H9 (cell line): Measurements from ENCODE around the gene PPP2CA. TPM values are rescaled to one million over a fixed set of nuclear protein-coding genes. Genes with fewer than 3 reads are reported as not detected.

Experiments
- DNase-seq: peaks from one replicate; pipeline ENCODE4 v3.0.0-alpha.2; 2017
- H2AFZ ChIP-seq: one replicate; pipeline ENCODE4 v1.6.1; 2013; ENCODE audit warnings: mild to moderate bottlenecking, low read length, control low read depth, moderate library complexity
- H2AK5ac ChIP-seq: 2 replicates; pipeline ENCODE4 v1.6.1; 2013; ENCODE audit warnings: low read length, control low read depth, mixed read lengths; ENCODE audit not compliant: insufficient read length
- H2BK120ac ChIP-seq: one replicate; pipeline ENCODE4 v1.6.1; 2013; ENCODE audit warnings: low read depth, mild to moderate bottlenecking, low read length, control low read depth, inconsistent platforms; ENCODE audit not compliant: poor library complexity, severe bottlenecking
- H2BK12ac ChIP-seq: 2 replicates; pipeline ENCODE4 v1.6.1; 2013; ENCODE audit warnings: low read length, control low read depth, mixed read lengths, low read depth; ENCODE audit not compliant: insufficient read length
- H2BK15ac ChIP-seq: 2 replicates; pipeline ENCODE4 v1.6.1; 2013; ENCODE audit warnings: low read depth, low read length, control low read depth
- H2BK20ac ChIP-seq: one replicate; pipeline ENCODE4 v1.6.1; 2013; ENCODE audit warnings: low read depth, mild to moderate bottlenecking, low read length, control low read depth, inconsistent platforms; ENCODE audit not compliant: poor library complexity, severe bottlenecking
- H2BK5ac ChIP-seq: 2 replicates; pipeline ENCODE4 v1.6.1; 2013; ENCODE audit warnings: low read length, control low read depth, mixed read lengths; ENCODE audit not compliant: insufficient read length
- H3K14ac ChIP-seq: 2 replicates; pipeline ENCODE4 v1.6.1; 2013; ENCODE audit warnings: low read length, control low read depth; ENCODE audit not compliant: insufficient read depth
- H3K18ac ChIP-seq: 2 replicates; pipeline ENCODE4 v1.6.1; 2013; ENCODE audit warnings: low read depth, mild to moderate bottlenecking, mixed read lengths, low read length, control low read depth; ENCODE audit not compliant: insufficient read length
- H3K23ac ChIP-seq: 2 replicates; pipeline ENCODE4 v1.6.1; 2013; ENCODE audit warnings: low read length, control low read depth, mixed read lengths, low read depth; ENCODE audit not compliant: insufficient read length
- H3K23me2 ChIP-seq: 2 replicates; pipeline ENCODE4 v1.6.1; 2013; ENCODE audit warnings: low read depth, mild to moderate bottlenecking, mixed read lengths, low read length, control low read depth; ENCODE audit not compliant: insufficient read length, poor library complexity, severe bottlenecking
- H3K27ac ChIP-seq: 2 replicates; pipeline ENCODE4 v1.5.1; 2013; ENCODE audit warnings: low read length, control low read depth, mixed read lengths, low read depth; ENCODE audit not compliant: insufficient read length
- H3K27me3 ChIP-seq: 2 replicates; pipeline ENCODE4 v1.6.1; 2013; ENCODE audit warnings: low read length, control low read depth, inconsistent platforms; ENCODE audit not compliant: insufficient read depth
- H3K4ac ChIP-seq: 2 replicates; pipeline ENCODE4 v1.6.1; 2013; ENCODE audit warnings: low read depth, mild to moderate bottlenecking, control low read depth, inconsistent platforms, low read length, moderate library complexity
- H3K4me1 ChIP-seq: 2 replicates; pipeline ENCODE4 v1.6.1; 2013; ENCODE audit warnings: low read length, control low read depth, inconsistent platforms; ENCODE audit not compliant: insufficient read depth
- H3K4me2 ChIP-seq: 2 replicates; pipeline ENCODE4 v1.6.1; 2013; ENCODE audit warnings: low read length, control low read depth, mixed read lengths; ENCODE audit not compliant: insufficient read length, insufficient read depth
- H3K56ac ChIP-seq: 2 replicates; pipeline ENCODE4 v1.6.1; 2013; ENCODE audit warnings: low read depth, mild to moderate bottlenecking, mixed read lengths, low read length, control low read depth; ENCODE audit not compliant: insufficient read length
- H3K79me1 ChIP-seq: 2 replicates; pipeline ENCODE4 v1.6.1; 2013; ENCODE audit warnings: low read depth, mild to moderate bottlenecking, moderate library complexity, low read length, control low read depth, inconsistent platforms; ENCODE audit not compliant: insufficient read depth, poor library complexity, severe bottlenecking
- H3K79me2 ChIP-seq: 2 replicates; pipeline ENCODE4 v1.6.1; 2013; ENCODE audit warnings: low read length, control low read depth, inconsistent platforms; ENCODE audit not compliant: insufficient read depth
- H3K9ac ChIP-seq: 2 replicates; pipeline ENCODE4 v1.6.1; 2013; ENCODE audit warnings: low read length, control low read depth, mixed read lengths; ENCODE audit not compliant: insufficient read length; ENCODE audit errors: extremely low read depth
- H3K9me3 ChIP-seq: one replicate; pipeline ENCODE4 v1.6.1; 2013; ENCODE audit warnings: low read depth, low read length, inconsistent platforms; ENCODE audit not compliant: control insufficient read depth
- H3T11ph ChIP-seq: one replicate; pipeline ENCODE4 v1.6.1; 2013; ENCODE audit warnings: mild to moderate bottlenecking, low read length, control low read depth, inconsistent platforms
- H4K20me1 ChIP-seq: one replicate; pipeline ENCODE4 v1.6.1; 2013; ENCODE audit not compliant: control insufficient read depth, insufficient read length, insufficient read depth
- H4K5ac ChIP-seq: 2 replicates; pipeline ENCODE4 v1.6.1; 2013; ENCODE audit warnings: low read depth, mild to moderate bottlenecking, mixed read lengths, low read length, control low read depth; ENCODE audit not compliant: insufficient read length
- H4K8ac ChIP-seq: replicated peaks from 2 replicates; pipeline ENCODE4 v1.6.1; 2013; ENCODE audit warnings: low read length, control low read depth, mixed read lengths, low read depth; ENCODE audit not compliant: insufficient read length
- H4K91ac ChIP-seq: 2 replicates; pipeline ENCODE4 v1.6.1; 2013; ENCODE audit warnings: low read depth, mild to moderate bottlenecking, moderate library complexity, mixed read lengths, low read length, control low read depth; ENCODE audit not compliant: insufficient read length
- H3K27ac Mint-ChIP-seq, 3 experiments: 2 replicates in 2 of 3; 3 replicates in 1 of 3; pipeline ENCODE4 v1.8.0; 2020 to 2021; ENCODE audit warnings: mixed read lengths in 3 of 3, mild to moderate bottlenecking in 1 of 3, moderate library complexity in 1 of 3
- H3K27me3 Mint-ChIP-seq: 2 replicates; pipeline ENCODE4 v1.8.0; 2021; ENCODE audit warnings: low read depth, mild to moderate bottlenecking, moderate library complexity, mixed read lengths
- H3K36me3 Mint-ChIP-seq, 3 experiments: 2 replicates in 2 of 3; 3 replicates in 1 of 3; pipeline ENCODE4 v1.8.0; 2020 to 2021; ENCODE audit warnings: low read depth in 3 of 3, mixed read lengths in 3 of 3; ENCODE audit not compliant: insufficient read depth in 1 of 3
- H3K4me1 Mint-ChIP-seq, 2 experiments: 2 replicates each; pipeline ENCODE4 v1.8.0; 2020; ENCODE audit warnings: mixed read lengths in 2 of 2
- H3K4me3 Mint-ChIP-seq, 2 experiments: 2 replicates in 1 of 2; 3 replicates in 1 of 2; pipeline ENCODE4 v1.8.0; 2020 to 2021; ENCODE audit warnings: mild to moderate bottlenecking in 2 of 2, mixed read lengths in 2 of 2, moderate library complexity in 1 of 2
- H3K9me3 Mint-ChIP-seq, 2 experiments: 2 replicates in 1 of 2; 3 replicates in 1 of 2; pipeline ENCODE4 v1.8.0; 2020; ENCODE audit warnings: mild to moderate bottlenecking in 2 of 2, mixed read lengths in 2 of 2, moderate library complexity in 1 of 2
- CTCF ChIP-seq: fragments of 200-600 bp; sonication (generic); conservative IDR thresholded peaks from 3 replicates; pipeline ENCODE4 v1.8.0; 2021; ENCODE audit warnings: antibody characterized with exemption, mild to moderate bottlenecking
- WGBS: extraction: QIAGEN DNeasy Blood & Tissue Kit; methylation state at CpG from one replicate; pipeline ENCODE4 v1.1.7; 2013; ENCODE audit warnings: missing lambda C conversion rate, low lambda C conversion rate, mixed read lengths; ENCODE audit not compliant: insufficient read length; ENCODE audit errors: extremely low coverage; 5-methylcytosine and 5-hydroxymethylcytosine counted together
- total RNA-seq: library from RNA; stranded (reverse); gene quantifications from 2 replicates; pipeline ENCODE4 v1.2.1, GENCODE V29; 2021

PPP2CA gene
- total RNA-seq, 1 experiment from 2014 or later: 244 TPM

GRCh38 chr5:134176511-134177368 lies 49.1 kb downstream of the PPP2CA start, which contains the start of gene SKP1:
TSS of gene SKP1 (minus strand) at chr5:134176950. CDS start at chr5:134174022, 2,928 bp downstream.
- H4K91ac ChIP-seq: no peak within 1 kb of the TSS
- no peak within 1 kb of the TSS for H2BK5ac ChIP-seq
- H3K79me1 ChIP-seq: peaks cover 8% of the 10 kb centered on the region
- H4K20me1 ChIP-seq: peaks cover 3% of the 10 kb centered on the region
- H3K4me1 ChIP-seq: peaks cover 3% of the 10 kb centered on the region
- no peak within 1 kb of the TSS for H3K4ac ChIP-seq
- H3K9me3 ChIP-seq: no peaks in the 10 kb centered on the region
- no peak within 1 kb of the TSS for H2BK20ac ChIP-seq
- no peak for TF ChIP-seq CTCF
- peak within 1 kb of the TSS; percentile 86 for H3K4me2 ChIP-seq
- peak within 1 kb of the TSS; percentile 58 for H3K27ac ChIP-seq
- Mint-ChIP-seq H3K36me3 (peaks cover 16 to 23% (median 21%) of the 10 kb centered on the region in 3 experiments; a peak in 6 of 7 replicates), H3K4me3 (peak within 1 kb of the TSS; percentile 97 to 99), H3K9me3 (no peaks in the 10 kb centered on the region), H3K27ac (peak within 1 kb of the TSS; percentile 97 to 98 (median 98)), H3K4me1 (peaks cover 14 to 17% of the 10 kb centered on the region in 2 experiments), H3K27me3 (no peaks in the 10 kb centered on the region)
- DNase-seq: peak; percentile 78
- H3T11ph ChIP-seq: no peak within 1 kb of the TSS
- no peaks in the 10 kb centered on the region for H3K27me3 ChIP-seq
- H3K9ac ChIP-seq: peak within 1 kb of the TSS; percentile 93
- peak within 1 kb of the TSS; percentile 98 for H3K18ac ChIP-seq
- H3K79me2 ChIP-seq: peaks cover 18% of the 10 kb centered on the region
- H3K14ac ChIP-seq: peak within 1 kb of the TSS; percentile 96
- no peak within 1 kb of the TSS for H2BK15ac ChIP-seq
- no peak within 1 kb of the TSS for H2BK120ac ChIP-seq
- WGBS: no CpG with 5 or more reads among the region's 92 CpGs
- H4K5ac ChIP-seq: peak within 1 kb of the TSS; percentile 15
- no peak within 1 kb of the TSS for H4K8ac ChIP-seq
- H3K23me2 ChIP-seq: peaks cover 11% of the 10 kb centered on the region
- H2AK5ac ChIP-seq: no peak within 1 kb of the TSS
- H2BK12ac ChIP-seq: no peak within 1 kb of the TSS
- H3K56ac ChIP-seq: no peak within 1 kb of the TSS
- H3K23ac ChIP-seq: no peak within 1 kb of the TSS
- H2AFZ ChIP-seq: no peak within 1 kb of the TSS
